OCI-LY7 (cell line): ENCODE measurements around the gene RNF149. TPM values are rescaled to one million over a fixed set of nuclear protein-coding genes. Genes with fewer than 3 reads are reported as not detected.

ENCODE experiments used
- BruUV-seq: library from RNA; stranded (reverse); fragments of 400-500 nt; replicated peaks from 2 replicates; lab custom pipeline; 2021; lab: Mats Ljungman, UMichigan
- CTCF ChIA-PET: fragments of 300-600 bp; sonication (Branson Sonifier 250); formaldehyde crosslinking; loops from one replicate; lab custom pipeline; 2022; ENCODE audit warnings: antibody characterized with exemption; ENCODE audit not compliant: unreplicated experiment; lab: Charles Lee
- POLR2A ChIA-PET: fragments of 300-600 bp; sonication (Branson Sonifier 250); formaldehyde crosslinking; loops from one replicate; lab custom pipeline; 2022; ENCODE audit warnings: antibody characterized with exemption; lab: Charles Lee
- DNase-seq: peaks from one replicate; pipeline ENCODE4 v3.0.0-alpha.2; 2015; ENCODE audit warnings: low spot score
- H2AFZ ChIP-seq: fragments of 200-600 bp; sonication (generic), shearing (Covaris generic); 2 replicates; pipeline ENCODE4 v1.6.1; 2014; ENCODE audit warnings: mild to moderate bottlenecking, antibody characterized with exemption, low read length, moderate library complexity
- H3K27ac ChIP-seq: fragments of 200-600 bp; sonication (generic); 2 replicates; pipeline ENCODE4 v1.5.1; 2014; ENCODE audit warnings: mixed run types, low read depth, mild to moderate bottlenecking, moderate library complexity, low read length, inconsistent platforms; ENCODE audit not compliant: poor library complexity, severe bottlenecking
- H3K36me3 ChIP-seq: fragments of 200-600 bp; sonication (generic); 2 replicates; pipeline ENCODE4 v1.6.1; 2014; ENCODE audit warnings: mild to moderate bottlenecking, antibody characterized with exemption, low read length, moderate library complexity, mixed read lengths; ENCODE audit not compliant: insufficient read depth
- H3K4me1 ChIP-seq: fragments of 200-600 bp; sonication (generic); 2 replicates; pipeline ENCODE4 v1.5.1; 2014; ENCODE audit warnings: mild to moderate bottlenecking, low read length; ENCODE audit not compliant: insufficient read depth, poor library complexity, severe bottlenecking
- H3K4me2 ChIP-seq: fragments of 200-600 bp; sonication (generic); 2 replicates; pipeline ENCODE4 v1.6.1; 2014; ENCODE audit warnings: mild to moderate bottlenecking, low read length
- H3K4me3 ChIP-seq: fragments of 200-600 bp; sonication (generic); 2 replicates; pipeline ENCODE4 v1.5.1; 2014; ENCODE audit warnings: mild to moderate bottlenecking, low read depth, low read length; ENCODE audit not compliant: poor library complexity, severe bottlenecking
- H3K79me2 ChIP-seq: fragments of 200-600 bp; sonication (generic); 2 replicates; pipeline ENCODE4 v1.6.1; 2016; ENCODE audit warnings: low read depth, mild to moderate bottlenecking, low read length, moderate library complexity, mixed read lengths; ENCODE audit not compliant: insufficient read depth
- H3K9me2 ChIP-seq: fragments of 200-600 bp; sonication (generic); 2 replicates; pipeline ENCODE4 v1.6.1; 2016; ENCODE audit warnings: mild to moderate bottlenecking, low read length, mixed read lengths; ENCODE audit not compliant: insufficient read depth
- H3K9me3 ChIP-seq: fragments of 200-600 bp; sonication (generic); 2 replicates; pipeline ENCODE4 v1.6.1; 2014; ENCODE audit warnings: mild to moderate bottlenecking, mixed run types, low read length, mixed read lengths
- H4K20me1 ChIP-seq: fragments of 200-600 bp; sonication (generic); 2 replicates; pipeline ENCODE4 v1.6.1; 2014; ENCODE audit warnings: mild to moderate bottlenecking, antibody characterized with exemption, low read length, moderate library complexity, mixed read lengths; ENCODE audit not compliant: insufficient read depth
- EZH2phosphoT487 ChIP-seq: fragments of 200-600 bp; sonication (generic); IDR thresholded peaks from 2 replicates; pipeline ENCODE4 v1.6.1; 2018; ENCODE audit warnings: low read depth, borderline replicate concordance, mild to moderate bottlenecking, mixed run types, antibody characterized with exemption, low read length, moderate library complexity, mixed read lengths
- intact Hi-C: fragments of 100-400 bp; cut with micrococcal nuclease; formaldehyde crosslinking; loops from one replicate; pipeline ENCODE4 v1.10.0; 2022; ENCODE audit not compliant: unreplicated experiment
- total RNA-seq, 2 experiments: library from RNA; depleted of rRNA in 1 of 2; stranded (reverse); fragments of >200 nt in 1 of 2; shearing (Covaris generic) in 1 of 2; gene quantifications; 2 replicates each; pipeline ENCODE4 v1.2.3, GENCODE V29; 2014 to 2022
- TF ChIP-seq, protein P1 (sequence below): fragments of 200-600 bp; sonication (generic); conservative IDR thresholded peaks from 2 replicates; pipeline ENCODE4 v1.5.1; 2014; ENCODE audit warnings: mild to moderate bottlenecking, antibody characterized with exemption, low read length, moderate library complexity, mixed read lengths

Gene RNF149
- total RNA-seq, 2 experiments from 2014 or later: 10.3 to 17.9 TPM

DNA sequence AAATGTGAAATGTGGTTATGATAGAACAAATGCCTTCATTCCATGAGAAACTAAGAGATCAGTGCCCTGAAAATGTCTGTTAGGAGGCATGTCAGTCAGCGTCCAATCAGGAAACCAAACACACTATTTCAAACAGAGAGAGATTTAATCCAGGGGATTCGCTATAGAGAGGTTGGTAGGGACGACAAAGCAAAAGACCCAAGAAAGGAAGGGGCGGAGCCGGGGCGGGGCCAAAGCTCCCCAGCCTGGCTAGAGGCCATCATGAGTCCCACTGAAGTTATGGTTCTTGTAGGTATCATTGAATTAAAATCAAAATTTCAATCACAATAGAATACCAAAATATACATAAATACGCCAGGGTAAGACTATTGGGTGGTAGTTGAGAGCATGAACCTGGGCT is 32.9 kb upstream of the RNF149 start:
- H3K9me3 ChIP-seq: no peaks in the 10 kb centered on the region
- intact Hi-C loops: loop anchor here (5.0 to 10.0 kb wide), 2 partner anchors 493 to 901 kb away; no protein-coding TSS in a partner anchor
- H3K79me2 ChIP-seq: no peaks in the 10 kb centered on the region
- DNase-seq: no peak
- H4K20me1 ChIP-seq: no peaks in the 10 kb centered on the region; the same call in 1 of the 2 replicates
- TF ChIP-seq EZH2phosphoT487: no peak
- TF ChIP-seq, protein P1, sequence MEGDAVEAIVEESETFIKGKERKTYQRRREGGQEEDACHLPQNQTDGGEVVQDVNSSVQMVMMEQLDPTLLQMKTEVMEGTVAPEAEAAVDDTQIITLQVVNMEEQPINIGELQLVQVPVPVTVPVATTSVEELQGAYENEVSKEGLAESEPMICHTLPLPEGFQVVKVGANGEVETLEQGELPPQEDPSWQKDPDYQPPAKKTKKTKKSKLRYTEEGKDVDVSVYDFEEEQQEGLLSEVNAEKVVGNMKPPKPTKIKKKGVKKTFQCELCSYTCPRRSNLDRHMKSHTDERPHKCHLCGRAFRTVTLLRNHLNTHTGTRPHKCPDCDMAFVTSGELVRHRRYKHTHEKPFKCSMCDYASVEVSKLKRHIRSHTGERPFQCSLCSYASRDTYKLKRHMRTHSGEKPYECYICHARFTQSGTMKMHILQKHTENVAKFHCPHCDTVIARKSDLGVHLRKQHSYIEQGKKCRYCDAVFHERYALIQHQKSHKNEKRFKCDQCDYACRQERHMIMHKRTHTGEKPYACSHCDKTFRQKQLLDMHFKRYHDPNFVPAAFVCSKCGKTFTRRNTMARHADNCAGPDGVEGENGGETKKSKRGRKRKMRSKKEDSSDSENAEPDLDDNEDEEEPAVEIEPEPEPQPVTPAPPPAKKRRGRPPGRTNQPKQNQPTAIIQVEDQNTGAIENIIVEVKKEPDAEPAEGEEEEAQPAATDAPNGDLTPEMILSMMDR: no peak
- H3K9me2 ChIP-seq: no peaks in the 10 kb centered on the region
- H3K36me3 ChIP-seq: no peaks in the 10 kb centered on the region
- no TSS peak for BruUV-seq
- ChIA-PET CTCF (interaction anchor here (0.8 kb wide), 1 partner anchor 149 kb away, joined by 3 read pairs; no protein-coding TSS in a partner anchor), POLR2A (interaction anchor here (0.6 to 1.3 kb wide), 2 partner anchors 12 to 17 kb away, joined by 3 read pairs; no protein-coding TSS in a partner anchor)
- H2AFZ ChIP-seq: no peak overlapping the region
- no peak overlapping the region for H3K4me2 ChIP-seq
- H3K4me3 ChIP-seq: no peak overlapping the region
- H3K4me1 ChIP-seq: no peaks in the 10 kb centered on the region
- H3K27ac ChIP-seq: no peak overlapping the region

DNA sequence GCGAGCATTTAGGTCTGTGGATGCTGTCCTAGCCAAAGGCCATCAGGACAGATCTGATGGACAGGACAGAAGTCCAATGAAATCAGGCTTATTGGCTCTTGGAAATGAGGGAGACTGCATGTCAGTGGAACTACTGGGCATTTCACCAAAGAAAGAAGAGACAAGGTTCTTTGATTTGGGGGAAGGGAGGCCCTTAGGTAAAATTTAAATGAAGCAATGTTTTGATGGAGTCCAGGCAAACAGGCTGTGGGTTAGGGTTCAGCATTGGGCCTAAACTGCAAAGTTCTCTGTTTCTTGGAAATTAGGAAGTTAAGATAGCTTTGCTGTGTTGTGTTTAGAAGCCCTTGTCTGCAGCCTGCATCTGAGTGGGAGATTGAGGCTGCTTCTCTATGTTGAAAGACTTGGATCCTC is 31.6 kb upstream of the RNF149 start:
- POLR2A ChIA-PET: interaction anchor here (1.3 kb wide), 1 partner anchor 18 kb away, joined by 3 read pairs; no protein-coding TSS in a partner anchor
- no peaks in the 10 kb centered on the region for H3K9me3 ChIP-seq
- no peaks in the 10 kb centered on the region for H3K9me2 ChIP-seq
- no peak for TF ChIP-seq EZH2phosphoT487
- TF ChIP-seq, protein P1: no peak
- BruUV-seq: no TSS peak
- no peak overlapping the region for H3K4me2 ChIP-seq
- CTCF ChIA-PET: no interaction called here
- intact Hi-C loops: loop anchor here (5.0 to 10.0 kb wide), 2 partner anchors 495 to 902 kb away; no protein-coding TSS in a partner anchor
- H3K79me2 ChIP-seq: no peaks in the 10 kb centered on the region
- no peak overlapping the region for H3K4me3 ChIP-seq
- H3K4me1 ChIP-seq: no peaks in the 10 kb centered on the region
- no peaks in the 10 kb centered on the region for H3K36me3 ChIP-seq
- no peak for DNase-seq
- no peaks in the 10 kb centered on the region for H4K20me1 ChIP-seq
- no peak overlapping the region for H2AFZ ChIP-seq
- H3K27ac ChIP-seq: no peak overlapping the region

DNA sequence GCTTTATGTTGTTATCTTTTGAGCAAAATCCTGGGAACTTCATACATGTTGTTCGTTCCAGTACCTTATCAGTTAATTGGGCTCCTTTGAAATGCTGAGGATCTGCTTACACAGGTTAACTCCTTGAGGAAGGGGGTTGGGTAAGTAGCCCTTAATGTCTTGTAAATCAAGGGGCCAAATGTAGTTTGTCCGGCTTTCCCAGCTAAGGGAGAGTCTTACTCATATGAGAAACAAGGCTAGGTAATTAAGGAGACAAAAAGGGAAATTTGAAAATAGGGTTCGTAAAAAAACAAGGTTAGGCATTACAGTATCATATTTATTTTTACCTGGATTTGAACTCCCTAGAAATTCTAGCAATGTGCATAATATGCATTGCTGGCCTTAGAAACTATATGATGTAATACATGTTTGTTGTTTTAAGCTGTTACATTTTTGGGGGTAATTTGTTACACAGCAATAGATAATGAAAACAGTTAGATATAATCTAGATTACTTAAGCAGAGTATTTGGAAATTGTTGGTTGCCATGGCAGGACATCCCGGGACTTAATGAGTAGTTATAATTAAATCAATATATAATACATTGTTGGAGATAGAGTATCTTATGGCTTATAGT is 30.9 kb upstream of the RNF149 start:
- H3K9me3 ChIP-seq: no peaks in the 10 kb centered on the region
- no peak for DNase-seq
- H3K4me3 ChIP-seq: no peak overlapping the region
- ChIA-PET CTCF (no interaction called here), POLR2A (no interaction called here)
- BruUV-seq: no TSS peak
- H3K79me2 ChIP-seq: no peaks in the 10 kb centered on the region
- intact Hi-C loops: no loop called here
- TF ChIP-seq EZH2phosphoT487: no peak
- TF ChIP-seq, protein P1: no peak
- no peaks in the 10 kb centered on the region for H3K9me2 ChIP-seq
- H3K27ac ChIP-seq: no peak overlapping the region
- H4K20me1 ChIP-seq: no peaks in the 10 kb centered on the region
- H3K4me1 ChIP-seq: no peaks in the 10 kb centered on the region
- H2AFZ ChIP-seq: no peak overlapping the region
- no peak overlapping the region for H3K4me2 ChIP-seq
- H3K36me3 ChIP-seq: no peaks in the 10 kb centered on the region
